HFF-Myc (cell line): ENCODE data around the gene RASAL2.

Experiments
- DNase-seq: peaks from one replicate; pipeline ENCODE4 v3.0.0-alpha.2; 2011; ENCODE audit warnings: low read depth; ENCODE audit errors: extremely low read depth
- H3K4me3 ChIP-seq: replicated peaks from 2 replicates; pipeline ENCODE4 v1.5.1; 2011; ENCODE audit warnings: low read depth, mild to moderate bottlenecking, control low read depth, low read length
- TF ChIP-seq, protein P1 (sequence below): IDR thresholded peaks from 2 replicates; pipeline ENCODE4 v1.5.1; 2012; ENCODE audit warnings: mild to moderate bottlenecking, low read depth, low read length, control low read depth; ENCODE audit errors: missing control alignments

RASAL2 gene

GRCh38 chr1:178142806-178143205, 48.9 kb downstream of the RASAL2 start:
- H3K4me3 ChIP-seq, result no peak overlapping the region
- DNase-seq, result no peak
- TF ChIP-seq, protein P1, sequence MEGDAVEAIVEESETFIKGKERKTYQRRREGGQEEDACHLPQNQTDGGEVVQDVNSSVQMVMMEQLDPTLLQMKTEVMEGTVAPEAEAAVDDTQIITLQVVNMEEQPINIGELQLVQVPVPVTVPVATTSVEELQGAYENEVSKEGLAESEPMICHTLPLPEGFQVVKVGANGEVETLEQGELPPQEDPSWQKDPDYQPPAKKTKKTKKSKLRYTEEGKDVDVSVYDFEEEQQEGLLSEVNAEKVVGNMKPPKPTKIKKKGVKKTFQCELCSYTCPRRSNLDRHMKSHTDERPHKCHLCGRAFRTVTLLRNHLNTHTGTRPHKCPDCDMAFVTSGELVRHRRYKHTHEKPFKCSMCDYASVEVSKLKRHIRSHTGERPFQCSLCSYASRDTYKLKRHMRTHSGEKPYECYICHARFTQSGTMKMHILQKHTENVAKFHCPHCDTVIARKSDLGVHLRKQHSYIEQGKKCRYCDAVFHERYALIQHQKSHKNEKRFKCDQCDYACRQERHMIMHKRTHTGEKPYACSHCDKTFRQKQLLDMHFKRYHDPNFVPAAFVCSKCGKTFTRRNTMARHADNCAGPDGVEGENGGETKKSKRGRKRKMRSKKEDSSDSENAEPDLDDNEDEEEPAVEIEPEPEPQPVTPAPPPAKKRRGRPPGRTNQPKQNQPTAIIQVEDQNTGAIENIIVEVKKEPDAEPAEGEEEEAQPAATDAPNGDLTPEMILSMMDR, result no peak

DNA sequence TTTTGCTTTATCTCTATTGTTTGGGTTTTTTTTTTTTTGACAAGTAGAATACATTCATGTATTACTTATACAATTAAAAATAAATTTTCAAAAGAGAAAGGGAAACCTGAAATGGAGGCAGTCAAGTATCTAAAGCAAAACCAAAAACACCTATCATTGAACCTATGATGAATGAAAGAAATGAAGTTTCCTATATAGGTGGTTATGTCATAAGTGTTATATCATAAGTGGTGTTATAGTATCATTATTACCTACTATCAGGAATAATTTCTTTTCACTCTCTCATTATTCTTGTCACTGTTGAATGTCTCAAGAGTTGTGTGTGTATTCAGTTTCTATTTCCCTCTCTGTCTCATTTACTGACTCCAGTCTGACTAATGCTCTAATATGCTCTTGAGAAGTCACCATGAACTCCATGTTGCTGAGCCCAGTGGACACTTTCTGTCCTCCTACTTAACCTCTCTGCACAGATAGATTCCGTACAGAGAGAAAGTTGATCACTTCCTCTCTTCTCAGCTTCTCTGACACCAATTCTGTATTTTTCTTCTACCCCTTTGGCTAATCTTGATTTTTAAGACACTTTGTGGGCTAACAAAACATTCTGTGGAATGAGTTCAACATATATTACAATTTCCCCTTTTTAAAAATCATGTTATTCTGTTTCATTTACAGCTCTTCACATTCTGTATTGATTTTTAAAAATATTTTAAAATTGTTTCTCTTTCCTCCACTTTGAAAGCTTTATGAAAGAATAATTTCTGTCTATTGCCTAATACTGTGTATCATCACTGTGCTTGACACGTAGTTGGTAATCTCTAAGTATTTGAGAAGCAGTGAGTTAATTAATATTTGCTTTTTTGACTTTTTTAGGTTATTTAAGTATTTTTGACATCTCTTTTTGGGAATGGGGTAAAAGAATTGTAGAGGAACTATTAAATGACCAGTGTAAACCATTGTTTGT, 50.1 kb downstream of the RASAL2 start:
- no peak for DNase-seq
- H3K4me3 ChIP-seq, result no peak overlapping the region
- TF ChIP-seq, protein P1, result no peak

- H3K4me3 ChIP-seq, result no peak overlapping the region
- TF ChIP-seq, protein P1, result no peak
- no peak for DNase-seq
These were observed 51.7 kb downstream of the RASAL2 start for GRCh38 chr1:178145605-178146004.

- no peak overlapping the region for H3K4me3 ChIP-seq
- DNase-seq, result no peak
- TF ChIP-seq, protein P1, result no peak
These were observed 52.5 kb downstream of the RASAL2 start for GRCh38 chr1:178146436-178146835.

GRCh38 chr1:178150610-178151009, 56.7 kb downstream of the RASAL2 start:
- TF ChIP-seq, protein P1, result no peak
- DNase-seq, result no peak

DNA sequence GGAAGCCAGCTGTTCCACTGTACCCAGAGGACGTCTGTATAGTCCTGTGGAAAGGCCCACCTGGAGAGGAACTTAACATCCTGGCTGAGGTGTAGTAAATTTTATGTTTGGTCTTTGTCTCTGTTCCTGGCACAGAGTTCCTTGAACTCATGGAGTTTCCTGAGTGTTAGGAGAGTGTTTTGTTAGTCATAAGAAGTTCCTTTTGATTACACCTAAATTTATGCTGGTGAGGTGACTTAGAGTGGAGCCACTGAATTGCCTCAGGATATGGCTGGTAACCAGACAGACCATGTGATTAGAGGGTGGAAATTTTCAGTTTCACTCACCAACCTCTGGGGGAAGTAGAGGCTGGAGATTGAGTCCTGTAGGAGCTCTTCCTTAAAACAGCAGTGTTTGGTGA, 57.9 kb downstream of the RASAL2 start:
- no peak for DNase-seq
- TF ChIP-seq, protein P1, result no peak
- no peak overlapping the region for H3K4me3 ChIP-seq

More at GRCh38 chr1:178150610-178151009, 56.7 kb downstream of the RASAL2 start:
- no peak overlapping the region for H3K4me3 ChIP-seq
